H1 (cell line): ENCODE results near the gene FOXK1.

ENCODE experiments used
- JUN ChIP-seq: IDR thresholded peaks from 2 replicates; pipeline ENCODE4 v1.6.1; 2011; ENCODE audit warnings: low read depth, mild to moderate bottlenecking, improper control_type of control experiment, low read length
- NRF1 ChIP-seq: IDR thresholded peaks from 2 replicates; pipeline ENCODE4 v1.6.1; 2011; ENCODE audit warnings: mild to moderate bottlenecking, low read depth, low read length, improper control_type of control experiment
- POLR2A ChIP-seq, 2 experiments: IDR thresholded peaks; 1 replicate in 1 of 2; 2 replicates in 1 of 2; pipeline ENCODE4 v1.6.1; 2011; ENCODE audit warnings: low read depth in 2 of 2, low read length in 2 of 2, mild to moderate bottlenecking in 2 of 2; ENCODE audit errors: control extremely low read depth in 1 of 2
- RNF2 ChIP-seq: fragments of 200-900, 300-1000 bp; sonication (generic); IDR thresholded peaks from 2 replicates; pipeline ENCODE4 v1.7.1; 2016; ENCODE audit warnings: borderline replicate concordance, low read depth, mild to moderate bottlenecking, antibody characterized with exemption, low read length; ENCODE audit not compliant: poor library complexity, severe bottlenecking; ENCODE audit errors: missing control alignments
- YY1 ChIP-seq: IDR thresholded peaks from 2 replicates; pipeline ENCODE4 v1.6.1; 2011; ENCODE audit warnings: low read depth, mild to moderate bottlenecking, low read length
- TF ChIP-seq, protein P1 (sequence below): IDR thresholded peaks from 2 replicates; pipeline ENCODE4 v1.6.1; 2012; ENCODE audit warnings: inconsistent platforms

DNA sequence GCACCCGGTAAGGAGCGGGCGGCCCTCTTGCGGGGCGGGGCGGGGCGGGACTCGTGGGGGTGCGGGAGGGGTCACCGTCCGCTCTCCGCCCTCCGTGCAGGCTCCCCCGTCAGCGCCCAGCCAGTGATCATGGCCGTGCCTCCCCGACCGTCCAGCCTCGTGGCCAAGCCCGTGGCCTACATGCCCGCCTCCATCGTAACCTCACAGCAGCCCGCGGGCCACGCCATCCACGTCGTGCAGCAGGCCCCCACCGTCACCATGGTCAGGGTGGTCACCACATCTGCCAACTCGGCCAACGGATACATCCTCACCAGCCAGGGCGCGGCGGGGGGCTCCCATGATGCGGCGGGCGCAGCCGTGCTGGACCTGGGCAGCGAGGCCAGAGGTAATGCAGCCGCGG, 77.1 kb downstream of the FOXK1 start:
- TF ChIP-seq RNF2 (no peak), NRF1 (no peak), JUN (no peak), POLR2A (IDR thresholded peaks at IDR 0.05; ENCODE audit: control extremely low read depth in 1 of 2, low read depth in 2 of 2, low read length in 2 of 2) (no peak), YY1 (no peak)
- TF ChIP-seq, protein P1, sequence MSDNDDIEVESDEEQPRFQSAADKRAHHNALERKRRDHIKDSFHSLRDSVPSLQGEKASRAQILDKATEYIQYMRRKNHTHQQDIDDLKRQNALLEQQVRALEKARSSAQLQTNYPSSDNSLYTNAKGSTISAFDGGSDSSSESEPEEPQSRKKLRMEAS = no peak
